ENCODE data around the gene TRMT11.
A peak's percentile ranks its signal among the peaks of the same experiment; 100 is the strongest.

The TRMT11 gene

DNA sequence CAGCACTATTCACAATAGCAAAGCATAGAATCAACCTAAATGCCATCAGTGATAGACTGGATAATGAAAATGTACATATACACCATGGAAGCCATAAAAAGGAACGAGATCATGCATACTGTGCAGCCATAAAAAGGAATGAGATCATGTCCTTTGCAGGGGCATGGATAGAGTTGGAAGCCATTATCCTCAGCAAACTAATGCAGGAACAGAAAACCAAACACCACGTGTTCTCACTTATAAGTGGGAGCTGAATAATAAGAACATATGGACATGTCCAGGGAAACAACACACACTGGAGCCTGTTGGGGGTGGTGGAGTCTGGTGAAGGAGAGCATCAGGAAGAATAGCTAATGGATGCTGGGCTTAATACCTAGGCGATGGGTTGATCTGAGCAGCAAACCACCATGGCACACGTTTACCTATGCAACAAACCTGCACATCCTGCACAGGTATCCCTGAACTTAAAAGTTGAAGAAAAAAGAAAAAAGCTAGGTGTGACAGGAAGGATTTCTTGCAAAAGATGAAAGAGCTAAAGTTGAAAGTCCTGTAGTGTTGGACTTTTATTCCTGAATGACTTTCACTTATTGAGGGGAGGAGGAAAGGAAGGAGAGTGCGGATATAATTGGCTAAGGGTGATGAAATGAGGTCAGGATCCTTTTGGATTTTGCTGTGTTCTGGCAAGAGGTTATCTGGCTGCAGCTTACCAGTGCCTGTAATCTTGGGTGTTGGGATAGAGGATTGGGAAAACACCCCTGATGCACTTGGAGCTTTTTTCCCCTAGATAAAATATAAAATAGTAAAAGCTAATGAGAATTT lies 8.5 kb downstream of the TRMT11 start:
- TF ChIP-seq, protein P1, sequence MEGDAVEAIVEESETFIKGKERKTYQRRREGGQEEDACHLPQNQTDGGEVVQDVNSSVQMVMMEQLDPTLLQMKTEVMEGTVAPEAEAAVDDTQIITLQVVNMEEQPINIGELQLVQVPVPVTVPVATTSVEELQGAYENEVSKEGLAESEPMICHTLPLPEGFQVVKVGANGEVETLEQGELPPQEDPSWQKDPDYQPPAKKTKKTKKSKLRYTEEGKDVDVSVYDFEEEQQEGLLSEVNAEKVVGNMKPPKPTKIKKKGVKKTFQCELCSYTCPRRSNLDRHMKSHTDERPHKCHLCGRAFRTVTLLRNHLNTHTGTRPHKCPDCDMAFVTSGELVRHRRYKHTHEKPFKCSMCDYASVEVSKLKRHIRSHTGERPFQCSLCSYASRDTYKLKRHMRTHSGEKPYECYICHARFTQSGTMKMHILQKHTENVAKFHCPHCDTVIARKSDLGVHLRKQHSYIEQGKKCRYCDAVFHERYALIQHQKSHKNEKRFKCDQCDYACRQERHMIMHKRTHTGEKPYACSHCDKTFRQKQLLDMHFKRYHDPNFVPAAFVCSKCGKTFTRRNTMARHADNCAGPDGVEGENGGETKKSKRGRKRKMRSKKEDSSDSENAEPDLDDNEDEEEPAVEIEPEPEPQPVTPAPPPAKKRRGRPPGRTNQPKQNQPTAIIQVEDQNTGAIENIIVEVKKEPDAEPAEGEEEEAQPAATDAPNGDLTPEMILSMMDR (IDR thresholded peaks at IDR 0.05; ENCODE audit: insufficient read depth, low read depth, low read length, missing control alignments) = no peak
- H3K4me3 ChIP-seq (ENCODE audit: low read depth, low read length) = no peak overlapping the region
- no peak for DNase-seq (ENCODE audit: low read depth)

DNA sequence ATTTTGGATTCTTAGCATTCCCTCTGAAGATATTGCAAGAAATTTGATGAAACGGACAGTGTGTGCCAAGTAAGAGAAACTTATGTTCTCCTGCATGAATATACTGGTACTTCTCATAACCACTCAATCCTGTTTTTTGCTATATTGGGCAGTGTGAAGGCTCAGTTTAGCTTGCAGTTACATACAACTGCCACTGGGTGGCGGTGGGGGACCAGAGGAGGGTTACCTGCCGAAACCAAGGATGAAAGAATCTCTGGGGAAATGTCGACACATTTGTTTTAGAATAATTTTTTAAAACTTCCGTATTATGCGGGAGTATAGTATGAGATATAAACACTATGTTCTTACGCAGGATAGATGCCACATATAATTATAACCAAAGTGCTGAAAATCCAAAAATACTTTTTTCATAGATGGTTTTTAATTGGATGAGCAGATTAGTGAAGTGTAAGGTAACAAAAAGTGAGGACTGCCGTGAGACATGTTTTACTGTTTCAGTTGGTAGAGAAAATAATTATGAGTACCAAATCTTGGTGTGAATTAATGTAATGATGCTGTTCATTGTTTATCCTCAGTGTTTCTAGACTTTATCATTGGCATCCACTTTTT lies 9.7 kb downstream of the TRMT11 start:
- TF ChIP-seq, protein P1 (IDR thresholded peaks at IDR 0.05; ENCODE audit: insufficient read depth, low read depth, low read length, missing control alignments) = peak; percentile 96
- peak overlapping the region; percentile 21 for H3K4me3 ChIP-seq (ENCODE audit: low read depth, low read length)

DNA sequence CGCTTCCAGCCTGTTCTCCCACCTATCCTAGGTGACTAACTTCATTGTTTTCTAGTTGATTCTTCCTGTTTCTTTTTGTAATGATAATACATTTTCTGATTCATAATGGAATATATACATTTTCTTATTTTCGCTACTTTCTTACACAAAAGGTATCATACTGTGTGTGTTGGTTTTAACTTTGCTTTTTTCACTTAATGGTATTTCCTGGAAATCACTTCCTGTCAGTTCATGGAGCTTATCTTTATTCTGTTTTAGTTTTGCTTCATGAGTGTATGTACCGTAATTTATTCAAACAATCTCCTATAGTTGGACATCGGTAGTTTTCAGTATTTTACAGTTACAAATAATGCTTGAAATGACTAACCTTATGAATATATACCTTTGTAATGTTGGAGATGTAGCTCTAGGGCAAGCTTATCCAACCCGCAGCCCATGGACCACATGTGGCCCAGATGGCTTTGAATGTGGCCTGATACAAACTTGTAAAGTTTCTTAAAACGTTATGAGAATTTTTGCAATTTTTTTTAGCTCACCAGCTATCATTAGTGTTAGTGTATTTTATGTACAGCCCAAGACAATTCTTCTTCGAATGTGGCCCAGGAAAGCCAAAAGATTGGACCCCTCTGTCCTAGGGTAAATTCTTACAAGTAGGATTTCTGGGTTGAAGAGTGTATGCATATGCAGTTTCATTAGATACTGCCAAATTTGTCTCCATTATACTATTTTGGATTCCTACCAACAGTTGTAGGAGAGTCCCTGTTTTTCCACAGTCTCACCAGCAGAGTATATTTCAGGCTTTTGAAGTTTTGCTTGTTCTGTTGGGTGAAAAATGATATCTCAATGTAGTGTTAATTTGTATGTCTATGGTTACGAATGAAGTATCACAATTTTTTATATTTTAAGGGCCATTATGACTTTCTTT lies 16.7 kb downstream of the TRMT11 start:
- H3K4me3 ChIP-seq (ENCODE audit: low read depth, low read length) = no peak overlapping the region
- no peak for DNase-seq (ENCODE audit: low read depth)
- TF ChIP-seq, protein P1 (IDR thresholded peaks at IDR 0.05; ENCODE audit: insufficient read depth, low read depth, low read length, missing control alignments) = no peak

More for the DNA sequence above, 9.7 kb downstream of the TRMT11 start:
- peak; percentile 75 for DNase-seq (ENCODE audit: low read depth)

DNA sequence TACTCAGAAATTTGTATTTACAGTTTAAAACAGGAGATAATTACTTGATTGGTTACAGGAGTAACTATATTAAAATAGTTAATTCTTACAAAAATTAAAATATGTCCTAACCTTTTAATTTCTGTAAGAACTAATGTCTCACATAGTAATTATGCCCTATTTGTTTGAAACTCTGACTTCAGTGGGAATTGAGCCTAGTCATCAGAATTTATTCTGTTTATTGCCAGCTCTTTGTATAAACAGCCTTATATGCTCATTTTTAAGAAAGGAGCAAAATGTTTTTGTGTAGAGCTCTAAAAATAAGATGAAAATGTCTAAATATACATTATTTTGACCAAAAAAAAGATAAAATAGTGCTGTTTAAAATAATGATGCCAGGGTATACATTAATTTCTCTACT lies 21.5 kb downstream of the TRMT11 start:
- DNase-seq (ENCODE audit: low read depth) = no peak
- no peak overlapping the region for H3K4me3 ChIP-seq (ENCODE audit: low read depth, low read length)
- TF ChIP-seq, protein P1 (IDR thresholded peaks at IDR 0.05; ENCODE audit: insufficient read depth, low read depth, low read length, missing control alignments) = no peak

DNA sequence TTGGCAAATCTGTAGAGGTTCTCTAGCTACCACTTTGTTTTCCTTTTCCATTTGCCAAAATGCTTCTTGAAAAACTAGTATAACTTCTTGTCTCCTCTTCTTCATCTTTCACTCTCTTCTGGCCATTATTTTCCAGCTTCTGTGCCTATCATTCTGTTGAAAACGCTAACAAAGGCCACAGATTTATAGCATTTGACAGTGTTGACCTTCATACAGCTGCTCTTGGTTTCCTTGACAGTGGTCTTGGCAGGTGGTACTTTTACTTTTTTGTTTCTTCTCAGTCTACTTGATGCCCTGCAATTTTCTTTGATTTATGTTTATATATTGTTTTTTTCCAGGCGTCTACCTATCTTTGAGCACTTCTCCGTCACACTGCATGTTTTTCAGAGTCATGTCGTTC lies 23.7 kb downstream of the TRMT11 start:
- DNase-seq (ENCODE audit: low read depth) = no peak
- TF ChIP-seq, protein P1 (IDR thresholded peaks at IDR 0.05; ENCODE audit: insufficient read depth, low read depth, low read length, missing control alignments) = no peak
- no peak overlapping the region for H3K4me3 ChIP-seq (ENCODE audit: low read depth, low read length)

DNA sequence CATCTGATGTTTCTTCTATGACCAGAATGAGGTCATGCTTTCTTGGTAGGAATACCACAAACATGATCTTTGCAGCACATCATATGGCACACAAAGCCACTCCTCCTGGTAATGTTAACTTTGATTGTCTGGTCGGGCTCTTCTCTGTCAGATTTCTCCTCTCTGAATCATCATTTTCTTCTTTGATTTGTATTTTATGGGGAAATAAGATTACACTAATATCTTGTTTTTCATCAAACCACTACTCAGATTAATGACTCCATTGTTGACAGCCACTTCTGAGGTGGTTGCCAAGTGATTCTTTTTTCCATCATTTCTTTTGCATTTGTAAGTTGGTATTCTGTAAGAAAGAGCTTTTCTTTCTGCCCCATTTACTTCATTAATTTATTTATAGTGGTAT lies 29.5 kb downstream of the TRMT11 start:
- H3K4me3 ChIP-seq (ENCODE audit: low read depth, low read length) = no peak overlapping the region
- no peak for DNase-seq (ENCODE audit: low read depth)
- TF ChIP-seq, protein P1 (IDR thresholded peaks at IDR 0.05; ENCODE audit: insufficient read depth, low read depth, low read length, missing control alignments) = no peak
